ENCODE results near the gene ZNF385D.

ZNF385D gene

DNA sequence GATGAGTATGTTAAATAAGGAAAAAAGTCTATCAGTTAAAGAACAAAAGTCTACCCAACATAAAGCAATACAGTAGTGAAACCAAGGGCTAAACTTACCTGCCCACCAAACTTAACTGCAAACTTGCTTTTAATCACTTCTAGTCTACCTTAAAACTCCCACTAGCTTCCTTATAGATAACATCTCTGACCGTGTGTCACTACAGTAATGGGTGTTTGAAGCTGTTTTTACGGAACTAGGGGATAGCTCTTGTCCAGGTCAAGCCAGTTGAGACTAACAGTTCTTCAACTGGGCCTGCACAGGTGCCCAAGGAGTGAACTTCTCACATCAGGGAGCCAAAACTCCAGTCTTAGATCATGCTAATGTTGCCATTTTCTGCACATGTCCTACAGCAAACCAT lies 132.3 kb downstream of the ZNF385D start:
- DNase-seq (ENCODE audit: low read depth in 4 of 4, low spot score in 1 of 4), result no peak

DNA sequence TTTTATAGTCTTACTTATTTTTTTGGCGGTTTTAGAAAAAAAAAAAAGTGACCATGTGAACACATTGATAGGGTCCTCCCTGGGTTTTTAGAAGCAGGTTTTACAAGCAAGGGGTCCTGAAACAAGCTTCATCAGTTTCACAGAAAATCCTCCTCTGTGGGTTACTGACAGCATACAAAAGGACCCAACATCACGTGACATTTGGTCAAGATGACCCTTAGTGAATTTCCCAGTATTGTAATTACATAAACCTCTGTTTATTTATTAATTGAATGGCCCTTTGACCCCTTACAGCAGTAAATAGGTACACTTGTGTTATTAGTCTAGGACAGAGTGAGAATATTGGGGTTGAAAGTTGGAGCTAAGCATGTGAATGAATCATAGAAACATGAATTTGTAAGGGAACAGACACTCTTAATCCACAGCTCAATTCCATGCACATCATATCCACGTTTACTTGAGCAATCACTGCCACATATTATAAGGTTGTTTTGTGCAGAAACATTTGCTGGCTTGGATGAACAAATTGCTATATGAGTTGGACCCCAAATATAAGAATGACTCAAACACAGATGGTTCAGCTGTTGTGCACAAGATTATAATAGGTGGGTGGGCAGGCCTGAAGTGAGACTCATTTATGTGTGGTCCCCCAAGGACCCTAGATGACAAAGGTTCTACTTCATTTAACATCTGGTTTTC lies 137.5 kb downstream of the ZNF385D start:
- DNase-seq (ENCODE audit: low read depth in 4 of 4, low spot score in 1 of 4), result no peak

DNA sequence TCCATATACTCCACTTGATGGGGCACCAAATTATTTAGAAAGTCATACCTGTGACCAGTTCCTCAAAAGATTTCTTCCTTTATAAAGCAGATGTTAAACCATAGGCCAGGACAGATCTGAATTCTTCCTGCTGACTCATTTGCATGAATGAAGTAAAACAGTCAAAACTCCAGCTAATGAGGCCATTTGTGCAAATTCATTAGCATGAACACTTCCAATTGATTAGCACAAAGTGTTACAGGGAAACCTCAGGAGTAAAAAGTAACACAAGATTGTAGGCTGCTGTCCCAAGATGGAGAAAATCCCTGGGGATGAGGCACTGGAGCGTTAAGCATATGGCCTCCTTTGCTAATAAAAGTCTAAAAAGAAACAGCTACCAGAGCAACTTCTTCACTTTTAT lies 149.8 kb downstream of the ZNF385D start:
- no peak for DNase-seq (ENCODE audit: low read depth in 4 of 4, low spot score in 1 of 4)

DNA sequence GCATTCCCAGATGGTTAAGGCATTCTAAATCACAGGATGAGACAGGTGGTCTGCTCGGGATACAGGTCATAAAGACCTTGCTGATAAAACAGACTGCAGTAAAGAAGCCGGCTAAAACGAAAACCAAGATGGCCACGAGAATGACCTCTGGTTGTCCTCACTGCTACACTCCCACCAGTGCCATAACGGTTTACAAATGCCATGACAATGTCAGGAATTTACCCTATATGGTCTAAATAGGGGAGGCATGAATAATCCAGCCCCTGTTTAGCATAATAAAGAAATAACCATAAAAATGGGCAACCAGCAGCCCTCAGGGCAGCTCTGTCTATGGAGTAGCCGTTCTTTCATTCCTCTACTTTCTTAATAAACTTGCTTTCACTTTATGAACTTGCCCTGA lies 151.1 kb downstream of the ZNF385D start:
- DNase-seq (ENCODE audit: low read depth in 4 of 4, low spot score in 1 of 4), result no peak

DNA sequence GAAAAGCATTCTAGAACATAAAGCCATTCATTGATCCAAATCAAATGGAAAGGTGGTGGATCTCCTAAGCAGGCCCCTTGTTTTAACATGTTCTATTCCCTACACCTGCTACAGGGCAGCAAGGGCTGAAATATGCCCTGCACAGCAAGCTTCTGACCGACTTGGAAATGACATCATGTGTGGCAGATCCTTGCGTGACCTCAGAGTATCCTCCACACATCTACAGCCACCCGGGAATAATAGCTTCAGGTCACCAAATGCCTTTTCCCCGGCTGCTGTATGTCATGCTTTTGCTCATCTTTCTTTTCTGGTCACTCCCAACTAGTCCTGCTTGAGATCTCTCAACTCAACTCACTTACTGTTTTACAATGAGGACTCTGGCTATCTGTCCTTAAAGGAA lies 158.2 kb downstream of the ZNF385D start:
- no peak for DNase-seq (ENCODE audit: low read depth in 4 of 4, low spot score in 1 of 4)

DNA sequence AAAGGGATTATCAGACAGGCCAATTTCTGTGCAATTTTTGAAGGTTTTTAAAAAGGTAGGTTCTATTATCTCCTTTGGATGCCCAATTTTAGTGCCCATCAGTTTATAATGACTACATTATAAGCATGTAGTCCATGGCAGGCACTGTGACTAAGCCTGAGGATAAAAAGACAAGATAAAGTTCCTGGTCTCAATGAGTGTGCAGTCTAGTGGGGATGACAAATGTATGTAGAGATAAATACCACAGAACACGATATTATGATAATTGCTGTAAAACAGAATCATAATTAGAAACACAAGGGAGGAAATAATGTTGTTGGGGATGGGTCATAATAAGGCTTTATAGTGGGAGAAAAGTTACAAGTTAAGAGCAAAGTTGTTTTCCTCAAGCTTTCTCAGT lies 163.1 kb downstream of the ZNF385D start:
- DNase-seq (ENCODE audit: low read depth in 4 of 4, low spot score in 1 of 4), result no peak

DNA sequence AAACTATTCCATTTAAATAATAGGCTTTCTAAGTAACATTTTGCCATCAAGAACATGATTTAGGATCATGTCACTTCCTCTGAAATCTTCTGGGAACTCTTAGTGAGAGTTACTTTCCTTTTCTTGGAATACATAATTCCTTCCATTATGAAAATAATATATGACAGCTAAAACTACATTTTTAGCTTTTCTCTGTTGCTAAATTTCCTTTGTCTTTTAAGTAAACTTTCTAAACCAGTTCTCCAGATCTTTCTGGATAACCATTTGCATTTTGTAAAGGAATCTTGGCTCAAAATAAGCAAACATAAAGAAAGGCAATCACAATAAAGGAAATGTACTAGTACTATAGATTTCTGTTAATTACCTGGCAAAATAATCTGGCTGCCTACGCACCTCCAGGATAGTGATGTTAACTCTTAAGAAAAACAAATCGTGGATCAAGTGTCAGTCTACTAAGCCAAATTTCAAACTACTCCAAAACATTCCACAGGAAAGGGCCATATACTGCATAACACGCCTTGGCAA lies 165.7 kb downstream of the ZNF385D start:
- DNase-seq (ENCODE audit: low read depth in 4 of 4, low spot score in 1 of 4), result no peak

DNA sequence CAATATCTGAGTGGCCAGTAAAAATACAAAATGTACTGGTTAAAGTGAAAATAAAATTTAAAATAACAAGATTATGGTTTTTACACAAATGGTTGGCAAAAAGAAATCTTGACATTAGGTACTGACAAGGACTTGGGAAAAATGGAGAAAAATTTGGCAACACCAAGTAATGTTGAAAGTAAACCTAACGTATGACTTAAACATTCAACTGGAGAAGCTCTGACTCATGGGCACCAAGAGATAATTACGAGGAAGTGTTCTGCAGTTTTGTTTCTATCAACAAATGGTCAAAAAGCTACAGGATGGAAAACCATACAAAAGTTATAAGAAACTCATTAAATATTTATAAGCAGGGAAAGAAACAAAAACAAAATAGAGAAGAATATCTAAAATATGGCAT lies 177.7 kb downstream of the ZNF385D start:
- DNase-seq (ENCODE audit: low read depth in 4 of 4, low spot score in 1 of 4), result no peak

DNA sequence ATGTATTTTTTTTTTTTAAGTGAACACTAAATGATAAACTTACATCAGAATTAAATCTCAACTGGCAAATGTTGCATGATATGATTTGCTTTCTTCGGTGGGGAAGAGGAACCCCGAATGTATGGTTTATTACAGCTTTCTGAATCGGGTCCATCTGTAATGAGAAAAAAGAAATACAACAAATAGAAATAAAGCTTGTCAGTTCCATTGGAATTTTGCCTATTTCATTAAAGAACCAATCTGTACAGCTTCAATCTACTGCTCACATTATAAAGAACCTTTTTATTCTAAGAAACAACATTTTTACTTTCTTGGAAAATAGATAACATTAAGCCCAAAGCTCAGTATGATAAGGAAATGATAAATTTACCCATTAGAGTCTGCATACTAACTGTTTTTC lies 186.5 kb downstream of the ZNF385D start:
- DNase-seq (ENCODE audit: low read depth in 4 of 4, low spot score in 1 of 4), result no peak

DNA sequence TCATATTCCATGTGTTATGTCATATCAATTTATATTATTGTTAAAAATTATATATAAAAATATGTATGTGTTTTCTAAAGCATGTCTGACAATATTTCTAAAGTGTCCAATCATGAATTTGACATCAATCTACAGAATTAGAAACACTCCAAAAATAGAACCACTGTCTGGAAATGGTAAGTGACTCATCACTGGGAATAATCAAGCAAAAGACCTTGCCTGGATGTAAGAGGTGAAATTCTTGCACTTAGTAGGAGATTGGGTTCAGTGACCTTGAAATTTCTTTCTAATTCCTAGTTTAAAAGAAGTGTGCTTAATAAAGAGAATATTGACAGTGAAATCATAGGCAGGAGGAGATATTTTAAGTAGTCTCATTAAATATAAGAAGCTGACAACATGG lies 188.8 kb downstream of the ZNF385D start:
- no peak for DNase-seq (ENCODE audit: low read depth in 4 of 4, low spot score in 1 of 4)

DNA sequence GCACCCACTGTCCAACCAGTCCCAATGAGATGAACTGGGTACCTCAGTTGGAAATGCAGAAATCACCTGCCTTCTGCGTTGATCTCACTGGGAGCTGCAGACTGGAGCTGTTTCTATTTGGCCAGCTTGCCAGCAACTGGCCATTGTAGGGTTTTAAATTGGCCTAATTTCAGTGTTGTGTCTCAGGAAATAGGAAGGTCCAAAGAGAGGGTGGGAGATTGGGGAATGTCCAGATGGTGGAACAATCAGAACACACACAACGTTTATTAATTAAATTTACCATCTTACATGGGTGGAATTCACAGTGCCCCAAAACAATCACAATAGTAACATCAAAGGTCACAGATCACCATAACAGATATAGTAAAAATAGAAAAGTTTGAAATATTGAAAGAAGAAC lies 189.5 kb downstream of the ZNF385D start:
- DNase-seq (ENCODE audit: low read depth in 4 of 4, low spot score in 1 of 4), result no peak

DNA sequence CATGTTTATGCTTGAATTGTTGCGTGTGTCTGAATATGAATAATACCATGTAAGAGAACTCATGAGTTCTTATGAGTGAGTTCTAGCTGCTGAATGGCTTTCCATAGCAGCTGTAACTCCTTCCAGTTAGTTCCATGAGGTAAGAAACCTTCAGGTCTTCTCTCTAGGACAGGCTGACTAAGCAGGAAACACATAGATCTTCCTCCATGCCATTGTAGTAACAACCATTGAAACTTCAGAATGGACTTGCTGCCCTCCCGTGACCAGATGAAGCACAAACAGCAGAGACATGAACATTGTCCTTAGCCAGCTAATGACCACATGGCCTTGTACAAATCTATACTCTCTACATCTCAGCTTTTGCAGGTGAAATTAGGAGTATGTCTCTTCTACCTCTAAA lies 200.0 kb downstream of the ZNF385D start:
- DNase-seq (ENCODE audit: low read depth in 4 of 4, low spot score in 1 of 4), result no peak

DNA sequence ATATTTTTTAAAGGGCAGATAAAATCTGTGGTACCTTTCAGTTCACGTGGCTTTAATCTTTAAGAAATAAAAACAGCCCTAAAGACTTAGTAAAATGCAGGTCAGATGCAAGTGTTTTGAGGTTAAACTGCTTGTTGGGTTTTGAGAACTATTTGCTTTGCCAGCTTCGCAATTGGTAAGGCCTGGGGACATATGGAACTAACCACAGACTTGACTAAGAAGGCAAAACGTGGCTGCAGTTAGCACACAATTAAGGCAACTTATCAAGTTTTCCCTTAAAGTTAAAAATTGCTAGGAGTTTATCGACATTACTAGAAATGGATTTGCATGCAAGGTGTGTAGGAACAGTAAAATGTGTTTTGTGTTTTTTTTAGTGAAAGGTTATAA lies 206.9 kb downstream of the ZNF385D start:
- DNase-seq (ENCODE audit: low read depth in 4 of 4, low spot score in 1 of 4), result no peak

DNA sequence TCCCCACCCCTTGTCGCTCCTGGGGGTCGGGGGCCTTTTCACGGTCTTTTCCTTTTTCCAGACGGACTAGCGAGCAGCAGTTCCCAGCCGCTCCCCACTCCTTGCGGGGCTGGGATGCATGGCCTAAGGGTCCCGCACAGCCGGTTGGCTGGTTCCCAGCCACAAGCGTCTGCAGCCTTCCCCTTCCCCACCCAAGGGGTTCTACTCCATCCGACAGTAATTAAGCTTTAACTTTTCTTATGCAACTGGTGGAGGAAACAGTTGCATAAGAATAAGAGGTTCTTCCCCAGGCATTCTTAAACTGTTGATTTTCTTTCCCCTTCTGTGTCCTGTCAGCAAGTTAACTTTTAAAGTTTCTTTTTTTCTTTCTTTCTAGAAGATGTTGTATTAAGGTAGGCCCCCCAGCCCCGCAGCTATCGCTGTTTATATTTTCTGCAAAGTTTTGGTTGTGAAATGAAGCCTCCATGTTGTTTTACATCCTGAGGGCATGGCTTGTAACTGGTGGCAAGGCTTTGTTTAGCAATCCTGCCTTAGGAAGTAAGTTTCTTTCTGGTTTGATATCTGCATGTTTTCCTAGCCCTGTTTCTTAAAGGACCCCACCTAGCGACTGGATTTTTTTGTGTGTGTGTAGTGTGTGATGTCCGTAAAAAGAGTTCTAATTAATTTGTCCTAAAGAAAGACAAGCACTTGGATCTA lies 207.5 kb downstream of the ZNF385D start:
- DNase-seq (ENCODE audit: low read depth in 4 of 4, low spot score in 1 of 4), result no peak

DNA sequence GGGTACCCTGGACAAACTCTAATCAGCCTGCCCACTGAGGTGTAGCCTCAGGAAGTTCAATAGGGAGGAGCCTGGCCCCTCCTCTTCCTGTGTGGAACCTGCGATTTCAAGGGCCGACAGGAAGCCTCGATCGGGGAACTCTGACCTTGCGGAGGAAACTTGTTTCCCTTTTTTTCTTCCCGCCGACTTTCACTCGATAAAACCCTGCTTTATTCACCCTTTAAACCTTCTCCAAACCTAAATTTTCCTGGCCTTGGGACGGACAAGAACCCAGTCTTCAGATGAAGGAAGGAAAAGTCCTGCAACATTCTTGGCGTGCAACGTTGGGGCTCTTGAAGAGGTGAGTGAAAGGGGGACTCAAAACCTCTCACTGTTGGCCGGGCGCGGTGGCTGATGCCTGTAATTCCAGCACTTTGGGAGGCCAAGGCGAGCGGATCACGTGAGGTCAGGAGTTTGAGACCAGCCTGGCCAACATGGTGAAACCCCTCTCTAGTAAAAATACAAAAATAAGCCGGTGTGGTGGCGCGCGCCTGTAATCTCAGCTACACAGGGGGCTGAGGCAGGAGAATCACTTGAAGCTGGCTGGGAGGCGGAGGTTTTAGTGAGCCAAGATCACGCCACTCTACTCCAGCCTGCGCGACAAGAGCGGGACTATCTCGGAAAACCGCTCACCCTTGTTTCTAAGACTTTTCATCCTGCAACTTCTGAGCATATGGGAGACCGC lies 208.2 kb downstream of the ZNF385D start:
- DNase-seq (ENCODE audit: low read depth in 4 of 4, low spot score in 1 of 4), result no peak

DNA sequence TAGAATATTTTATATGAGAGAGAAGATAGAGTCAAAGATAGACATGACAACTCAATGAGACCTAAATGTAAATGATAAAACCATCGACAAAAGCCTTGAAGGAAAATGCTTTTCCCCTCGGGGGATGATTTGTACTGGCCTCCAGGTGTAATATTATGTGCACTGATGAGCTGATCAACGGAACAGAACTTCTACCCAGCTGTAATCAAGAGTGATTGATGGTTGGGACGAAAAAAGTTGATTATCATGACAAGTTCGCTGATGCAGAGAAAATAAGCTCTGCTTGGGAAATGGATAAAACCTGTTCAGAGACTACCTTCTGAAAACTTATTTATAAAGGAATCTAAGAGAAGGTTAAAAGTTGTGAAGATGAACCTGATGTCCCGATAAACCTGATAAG lies 210.7 kb downstream of the ZNF385D start:
- DNase-seq (ENCODE audit: low read depth in 4 of 4, low spot score in 1 of 4), result no peak

DNA sequence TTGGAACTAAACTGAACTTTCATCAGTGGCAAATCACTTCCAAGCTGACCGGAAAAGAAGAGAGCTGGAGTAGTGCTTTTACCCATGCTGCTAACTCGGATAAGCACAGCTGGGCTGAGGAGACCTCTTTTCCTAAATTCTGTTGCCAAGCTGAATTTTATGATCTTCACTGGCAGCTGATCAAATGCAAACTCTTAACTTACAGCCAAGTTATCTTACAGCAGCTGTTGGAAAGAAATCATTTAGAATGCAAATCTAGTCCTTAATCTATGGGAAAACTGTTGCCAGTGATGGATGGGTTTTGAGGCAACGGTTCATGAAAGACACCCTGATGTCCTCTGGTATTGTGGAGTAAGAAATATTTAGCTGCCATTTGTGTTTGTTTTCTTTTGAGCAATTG lies 216.5 kb downstream of the ZNF385D start:
- no peak for DNase-seq (ENCODE audit: low read depth in 4 of 4, low spot score in 1 of 4)

DNA sequence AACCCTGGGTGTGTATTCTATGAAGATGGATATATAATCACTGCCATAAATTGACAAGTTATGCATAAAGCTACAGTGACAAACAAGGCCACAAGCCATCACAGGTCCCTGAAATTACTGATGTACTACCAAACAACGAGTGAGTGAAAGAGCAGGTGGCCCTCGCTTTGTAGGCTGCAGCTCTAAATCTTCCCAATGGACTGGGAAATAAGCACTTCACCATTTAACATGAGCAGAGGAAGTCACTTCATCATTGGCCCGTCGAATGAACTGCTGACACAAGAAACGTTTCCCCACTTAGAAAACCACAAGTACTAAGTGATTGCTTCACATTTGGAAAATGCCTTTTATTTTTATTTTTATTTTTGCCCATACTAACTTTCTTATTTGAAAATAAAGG lies 218.0 kb downstream of the ZNF385D start:
- DNase-seq (ENCODE audit: low read depth in 4 of 4, low spot score in 1 of 4), result no peak

DNA sequence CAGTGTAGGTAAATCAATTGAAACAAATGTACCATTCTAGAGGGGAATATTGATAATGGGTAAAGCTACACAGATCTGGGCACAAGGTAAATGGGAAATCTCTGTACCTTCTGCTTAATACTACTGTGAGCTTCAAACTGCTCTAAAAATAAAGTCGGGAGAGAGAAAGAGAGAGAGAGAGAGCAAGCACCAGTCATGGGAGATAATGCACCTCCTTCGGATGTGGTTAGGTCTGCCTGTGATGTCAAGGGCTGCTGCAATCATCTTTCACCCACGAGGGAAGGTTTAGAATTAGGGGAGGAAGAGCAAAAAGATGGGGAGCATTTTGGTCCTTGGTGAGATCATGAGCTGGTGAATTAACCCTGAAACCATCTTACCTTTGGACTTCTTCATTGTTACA lies 219.1 kb downstream of the ZNF385D start:
- DNase-seq (ENCODE audit: low read depth in 4 of 4, low spot score in 1 of 4), result no peak

DNA sequence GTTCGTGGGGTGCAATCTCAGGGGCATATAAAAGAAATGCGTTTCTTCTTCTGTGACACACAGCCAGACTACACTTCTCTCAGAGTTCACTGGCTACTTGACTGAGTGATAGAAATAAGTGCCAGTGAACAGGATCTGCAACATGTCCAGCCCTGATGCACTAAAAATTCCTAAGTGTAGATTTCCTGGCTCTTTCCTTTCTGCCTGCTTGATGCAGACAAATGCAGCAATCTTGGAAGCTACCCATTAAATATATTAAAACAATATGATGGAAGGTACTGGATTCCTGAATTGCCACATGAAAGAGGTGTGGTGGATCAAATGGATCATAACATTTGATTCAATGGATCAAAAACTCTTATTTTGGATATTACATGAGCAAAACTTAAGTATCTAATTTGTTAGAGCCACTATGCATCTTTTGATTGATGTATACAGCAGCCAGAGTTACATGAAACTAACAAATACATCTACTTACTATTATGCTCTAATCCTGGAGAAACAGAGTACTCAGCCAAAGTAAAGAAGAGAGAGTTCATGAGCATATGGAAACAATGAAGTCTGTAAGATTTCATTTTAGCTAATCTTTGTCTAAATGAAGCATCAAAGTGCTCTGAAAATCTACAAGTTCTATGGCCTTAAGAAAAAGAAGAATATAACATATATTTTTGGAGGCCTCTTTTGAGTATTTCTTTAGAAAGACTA lies 222.6 kb downstream of the ZNF385D start:
- no peak for DNase-seq (ENCODE audit: low read depth in 4 of 4, low spot score in 1 of 4)

DNA sequence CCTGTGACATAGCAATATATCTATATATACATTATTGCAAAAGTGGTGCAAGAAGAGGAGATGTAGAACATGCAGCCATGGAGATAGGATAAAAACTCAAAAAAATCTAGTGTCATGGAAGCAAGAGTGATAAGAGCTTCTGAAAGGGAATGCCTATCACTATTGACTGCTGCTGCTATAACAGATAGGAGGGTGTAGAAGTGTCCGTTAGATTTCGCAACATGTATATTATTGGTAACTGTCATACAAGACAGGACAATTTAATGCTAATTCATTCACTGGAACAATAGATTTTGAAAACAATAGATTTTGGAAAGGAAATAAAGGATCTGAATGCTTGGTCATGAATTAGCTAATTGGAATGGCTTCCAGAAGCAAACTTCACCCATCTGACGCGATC lies 224.5 kb downstream of the ZNF385D start:
- DNase-seq (ENCODE audit: low read depth in 4 of 4, low spot score in 1 of 4), result no peak

DNA sequence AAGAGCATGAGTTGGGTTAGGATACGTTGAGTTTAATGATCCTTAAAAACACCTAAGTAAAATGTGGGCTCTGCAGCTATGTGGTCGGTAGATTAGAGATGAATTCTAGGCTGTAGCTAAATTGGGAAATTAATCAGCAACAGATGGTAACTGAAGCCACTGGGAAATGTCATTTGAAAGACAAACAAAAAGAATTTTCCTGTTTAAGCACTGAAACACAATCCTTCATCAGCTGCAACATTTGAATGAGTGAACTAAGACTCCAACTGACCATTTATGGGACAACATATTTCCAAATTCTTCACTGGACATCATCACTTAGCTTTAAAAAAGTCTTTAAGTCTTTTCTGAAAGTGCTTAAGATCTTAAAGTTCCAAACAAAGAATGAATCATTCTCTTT lies 226.9 kb downstream of the ZNF385D start:
- no peak for DNase-seq (ENCODE audit: low read depth in 4 of 4, low spot score in 1 of 4)
